Parathyroid adenoma (tissue), 2 donors: ENCODE measurements around the gene VIT.

Experiments
- H2AFZ ChIP-seq: fragments of 300-600 bp; sonication (generic); one replicate; pipeline ENCODE4 v1.7.0; 2017; ENCODE audit warnings: antibody characterized with exemption, mild to moderate bottlenecking
- H3K27ac ChIP-seq: fragments of 300-600 bp; sonication (generic); one replicate; pipeline ENCODE4 v1.7.0; 2017
- H3K27me3 ChIP-seq: fragments of 300-600 bp; sonication (generic); one replicate; pipeline ENCODE4 v1.7.0; 2017; ENCODE audit warnings: low read length; ENCODE audit not compliant: control insufficient read depth, insufficient read depth
- H3K36me3 ChIP-seq: fragments of 300-600 bp; sonication (generic); one replicate; pipeline ENCODE4 v1.7.0; 2017; ENCODE audit warnings: low read length; ENCODE audit not compliant: control insufficient read depth, insufficient read depth
- H3K4me1 ChIP-seq: fragments of 300-600 bp; sonication (generic); one replicate; pipeline ENCODE4 v1.7.0; 2017; ENCODE audit warnings: control low read depth
- H3K4me2 ChIP-seq: fragments of 300-600 bp; sonication (generic); one replicate; pipeline ENCODE4 v1.7.0; 2017; ENCODE audit warnings: low read length
- H3K4me3 ChIP-seq: fragments of 300-600 bp; sonication (generic); one replicate; pipeline ENCODE4 v1.7.0; 2017; ENCODE audit warnings: low read depth, low read length
- H3K79me2 ChIP-seq: fragments of 300-600 bp; sonication (generic); one replicate; pipeline ENCODE4 v1.7.0; 2017; ENCODE audit warnings: control low read depth
- H3K9ac ChIP-seq: fragments of 300-600 bp; sonication (generic); one replicate; pipeline ENCODE4 v1.7.0; 2017; ENCODE audit warnings: mild to moderate bottlenecking
- H3K9me3 ChIP-seq: fragments of 300-600 bp; sonication (generic); one replicate; pipeline ENCODE4 v1.7.0; 2017; ENCODE audit warnings: low read length; ENCODE audit not compliant: control insufficient read depth
- TF ChIP-seq, protein P1 (sequence below): fragments of 300-600 bp; sonication (generic); IDR thresholded peaks from one replicate; pipeline ENCODE4 v1.7.0; 2017; ENCODE audit warnings: antibody characterized with exemption, mild to moderate bottlenecking
- donor health status: primary hyperparathyroidism.

The VIT gene

DNA sequence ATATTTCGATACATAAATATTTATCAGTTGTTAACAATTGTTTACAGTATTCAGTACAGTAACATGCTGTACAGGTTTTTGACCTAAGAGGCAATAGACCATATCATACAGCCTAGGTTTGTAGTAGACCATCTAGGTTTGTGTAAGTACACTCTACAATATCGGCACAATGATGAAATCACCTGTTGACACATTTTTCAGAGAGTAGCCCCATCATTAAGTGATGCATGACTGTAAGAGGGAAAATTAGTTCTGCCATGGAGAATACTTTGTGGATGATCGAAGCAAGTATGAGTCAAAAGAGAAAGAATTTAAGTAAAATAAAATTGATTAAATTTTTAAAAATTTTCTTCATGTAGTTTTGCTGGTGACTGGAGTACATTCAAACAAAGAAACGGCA lies 32.6 kb downstream of the VIT start:
- Histone ChIP-seq H3K79me2 (no peaks in the 10 kb centered on the region), H3K27ac (no peak overlapping the region), H3K4me1 (no peaks in the 10 kb centered on the region), H3K9me3 (peaks cover 4% of the 10 kb centered on the region), H3K27me3 (no peaks in the 10 kb centered on the region), H3K36me3 (no peaks in the 10 kb centered on the region), H3K4me3 (no peak overlapping the region), H3K4me2 (no peak overlapping the region), H2AFZ (no peak overlapping the region), H3K9ac (no peak overlapping the region)
- TF ChIP-seq, protein P1, sequence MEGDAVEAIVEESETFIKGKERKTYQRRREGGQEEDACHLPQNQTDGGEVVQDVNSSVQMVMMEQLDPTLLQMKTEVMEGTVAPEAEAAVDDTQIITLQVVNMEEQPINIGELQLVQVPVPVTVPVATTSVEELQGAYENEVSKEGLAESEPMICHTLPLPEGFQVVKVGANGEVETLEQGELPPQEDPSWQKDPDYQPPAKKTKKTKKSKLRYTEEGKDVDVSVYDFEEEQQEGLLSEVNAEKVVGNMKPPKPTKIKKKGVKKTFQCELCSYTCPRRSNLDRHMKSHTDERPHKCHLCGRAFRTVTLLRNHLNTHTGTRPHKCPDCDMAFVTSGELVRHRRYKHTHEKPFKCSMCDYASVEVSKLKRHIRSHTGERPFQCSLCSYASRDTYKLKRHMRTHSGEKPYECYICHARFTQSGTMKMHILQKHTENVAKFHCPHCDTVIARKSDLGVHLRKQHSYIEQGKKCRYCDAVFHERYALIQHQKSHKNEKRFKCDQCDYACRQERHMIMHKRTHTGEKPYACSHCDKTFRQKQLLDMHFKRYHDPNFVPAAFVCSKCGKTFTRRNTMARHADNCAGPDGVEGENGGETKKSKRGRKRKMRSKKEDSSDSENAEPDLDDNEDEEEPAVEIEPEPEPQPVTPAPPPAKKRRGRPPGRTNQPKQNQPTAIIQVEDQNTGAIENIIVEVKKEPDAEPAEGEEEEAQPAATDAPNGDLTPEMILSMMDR = no peak

DNA sequence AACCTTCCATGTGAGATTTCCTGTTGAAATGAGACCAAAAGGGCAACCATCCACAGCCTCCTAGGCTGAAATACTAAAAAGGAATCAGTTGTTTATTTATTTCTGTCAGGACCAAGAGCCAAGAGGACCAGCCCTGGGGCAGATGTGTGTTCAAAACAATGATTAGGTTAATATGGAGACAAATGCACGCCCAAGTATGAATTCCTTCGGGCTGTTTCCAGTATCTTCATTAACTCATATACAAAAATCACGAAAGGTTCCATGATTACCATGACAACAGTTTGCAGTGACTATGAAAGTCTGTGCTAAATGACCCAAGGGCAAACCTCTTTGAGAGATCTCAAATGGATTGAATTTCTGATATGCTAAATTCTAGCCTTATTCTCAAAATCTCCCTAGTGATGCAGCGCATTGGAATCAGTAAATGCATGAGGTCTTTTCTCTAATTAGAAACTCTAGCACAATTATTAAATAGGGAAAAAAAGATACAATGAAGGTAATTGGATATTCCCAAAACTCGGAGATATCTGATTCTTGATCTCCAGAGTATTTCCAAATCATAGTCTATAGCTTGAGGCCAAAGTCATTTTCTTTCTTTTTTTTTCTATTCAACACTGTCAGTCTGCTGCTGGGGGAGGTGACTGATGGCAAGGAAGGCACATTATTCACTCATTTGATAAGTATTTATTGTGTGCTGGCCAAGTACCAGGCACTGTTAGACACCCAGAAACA lies 35.6 kb downstream of the VIT start:
- Histone ChIP-seq H3K27ac (no peak overlapping the region), H3K4me2 (no peak overlapping the region), H3K27me3 (no peaks in the 10 kb centered on the region), H3K9ac (no peak overlapping the region), H3K4me1 (no peaks in the 10 kb centered on the region), H3K9me3 (peaks cover 4% of the 10 kb centered on the region), H3K4me3 (no peak overlapping the region), H2AFZ (no peak overlapping the region), H3K79me2 (no peaks in the 10 kb centered on the region), H3K36me3 (no peaks in the 10 kb centered on the region)
- TF ChIP-seq, protein P1 = no peak

DNA sequence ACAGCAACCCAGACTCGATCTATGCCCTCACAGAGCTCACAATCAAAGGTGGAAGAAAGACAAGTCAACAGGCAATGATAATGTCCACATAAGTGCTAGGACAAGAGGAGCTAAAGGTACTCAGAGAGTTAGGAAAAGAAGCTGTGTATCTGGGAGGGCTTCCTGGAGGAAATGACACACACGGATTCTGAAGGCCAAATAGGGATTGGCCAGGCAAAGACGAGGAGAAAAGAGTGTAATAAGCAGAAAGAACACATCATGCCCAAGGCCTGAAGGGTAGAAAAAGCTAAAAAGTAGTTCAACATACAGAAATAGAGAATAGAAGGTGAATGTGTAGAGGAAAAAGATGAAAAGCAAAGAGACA lies 36.1 kb downstream of the VIT start:
- TF ChIP-seq, protein P1 = no peak
- H3K9ac ChIP-seq = no peak overlapping the region
- H3K79me2 ChIP-seq = no peaks in the 10 kb centered on the region
- no peak overlapping the region for H2AFZ ChIP-seq
- H3K27ac ChIP-seq = no peak overlapping the region
- no peaks in the 10 kb centered on the region for H3K4me1 ChIP-seq
- no peak overlapping the region for H3K4me3 ChIP-seq
- H3K4me2 ChIP-seq = no peak overlapping the region
- H3K9me3 ChIP-seq = peaks cover 4% of the 10 kb centered on the region
- H3K27me3 ChIP-seq = no peaks in the 10 kb centered on the region
- no peaks in the 10 kb centered on the region for H3K36me3 ChIP-seq

DNA sequence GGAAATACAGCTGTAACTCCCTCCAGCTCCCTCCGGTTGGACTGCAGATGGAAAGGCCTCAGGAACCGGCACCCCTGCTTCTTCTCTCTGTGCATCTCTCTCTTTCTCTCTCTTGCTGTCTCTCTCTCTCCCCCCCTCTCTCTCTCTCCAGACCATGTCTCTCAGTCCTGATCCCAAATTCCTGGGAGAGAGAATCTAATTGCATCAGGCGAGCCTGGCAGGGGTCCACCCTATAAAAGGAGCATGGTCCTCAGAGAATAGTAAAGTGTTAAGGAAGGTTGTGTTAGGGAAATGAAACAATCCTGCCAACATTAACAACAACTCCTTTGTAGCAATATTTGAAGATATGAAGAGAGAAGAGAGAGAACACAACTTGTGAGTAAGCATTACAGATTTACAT lies 36.7 kb downstream of the VIT start:
- H3K9ac ChIP-seq = no peak overlapping the region
- H2AFZ ChIP-seq = no peak overlapping the region
- no peak overlapping the region for H3K4me2 ChIP-seq
- H3K27ac ChIP-seq = no peak overlapping the region
- no peaks in the 10 kb centered on the region for H3K79me2 ChIP-seq
- H3K4me1 ChIP-seq = no peaks in the 10 kb centered on the region
- no peak overlapping the region for H3K4me3 ChIP-seq
- no peaks in the 10 kb centered on the region for H3K36me3 ChIP-seq
- peaks cover 4% of the 10 kb centered on the region for H3K9me3 ChIP-seq
- no peaks in the 10 kb centered on the region for H3K27me3 ChIP-seq
- TF ChIP-seq, protein P1 = no peak

DNA sequence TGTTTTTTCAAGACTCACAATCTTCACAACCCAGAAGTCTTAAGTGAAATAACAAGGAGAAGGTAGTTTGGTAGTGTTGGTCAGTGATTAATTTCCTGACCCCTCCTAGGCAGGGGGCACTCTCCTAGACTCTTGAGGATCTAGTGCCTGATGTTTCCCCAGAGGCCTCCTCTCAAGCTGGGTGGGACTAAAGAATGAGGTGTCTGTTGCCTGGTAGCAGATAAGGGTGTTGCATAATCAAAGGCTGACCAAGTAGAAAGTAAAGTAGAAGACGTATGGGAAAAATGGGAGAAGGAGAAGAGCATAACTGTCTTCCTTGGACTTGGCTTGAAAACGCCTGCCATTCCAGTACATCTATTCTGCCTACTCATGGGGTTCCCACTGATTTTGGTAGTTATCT lies 37.8 kb downstream of the VIT start:
- Histone ChIP-seq H3K36me3 (no peaks in the 10 kb centered on the region), H3K9me3 (peaks cover 4% of the 10 kb centered on the region), H2AFZ (no peak overlapping the region), H3K79me2 (no peaks in the 10 kb centered on the region), H3K27me3 (no peaks in the 10 kb centered on the region), H3K9ac (no peak overlapping the region), H3K27ac (no peak overlapping the region), H3K4me3 (no peak overlapping the region), H3K4me2 (no peak overlapping the region), H3K4me1 (no peaks in the 10 kb centered on the region)
- TF ChIP-seq, protein P1 = no peak
